Colonic mucosa (tissue), 4 donors: ENCODE measurements around the gene EIF2AK2. TPM values are rescaled to one million over a fixed set of nuclear protein-coding genes. Genes with fewer than 3 reads are reported as not detected.

Experiments used
- DNase-seq: peaks from one replicate; pipeline ENCODE4 v3.0.0-alpha.2; 2020
- H3K27ac ChIP-seq: fragments of 200-600 bp; one replicate; pipeline ENCODE4 v1.8.0; 2021
- H3K27me3 ChIP-seq: fragments of 200-600 bp; one replicate; pipeline ENCODE4 v1.8.0; 2021
- H3K36me3 ChIP-seq: fragments of 200-600 bp; one replicate; pipeline ENCODE4 v1.8.0; 2021
- H3K4me1 ChIP-seq: fragments of 200-600 bp; one replicate; pipeline ENCODE4 v1.8.0; 2021; ENCODE audit warnings: mild to moderate bottlenecking
- H3K4me3 ChIP-seq: fragments of 200-600 bp; one replicate; pipeline ENCODE4 v1.8.0; 2021
- H3K9ac ChIP-seq, 2 donors: one replicate each; pipeline ENCODE4 v1.7.0; 2013; ENCODE audit warnings: control low read depth in 2 of 2, low read depth in 2 of 2, low read length in 2 of 2
- H3K9me3 ChIP-seq: fragments of 200-600 bp; one replicate; pipeline ENCODE4 v1.8.0; 2021
- CTCF ChIP-seq: fragments of 200-600 bp; IDR thresholded peaks from one replicate; pipeline ENCODE4 v1.8.0; 2022; ENCODE audit warnings: antibody characterized with exemption, mild to moderate bottlenecking
- intact Hi-C: fragments of 100-400 bp; cut with DNase I; formaldehyde crosslinking; loops from one replicate; pipeline ENCODE4 v1.14.1; 2022
- total RNA-seq, 2 donors: library from RNA; stranded (reverse); fragmentation: NEBNext Ultra II Directional in 1 of 2; extraction: Animal tissue kit (Norgen Biotek cat#: 25700) in 1 of 2; gene quantifications; one replicate each; pipeline ENCODE4 v1.2.1, GENCODE V29; 2021
- donor health status: healthy.
- donor health status: DM: no; HTN: no; CAD: no.
- donor health status: DM: no; HTN: no; CAD: no.

EIF2AK2 gene
- total RNA-seq, 2 donors from 2014 or later = 35.4 to 37.3 TPM

GRCh38 chr2:37180640-37181039 is 23.9 kb upstream of the EIF2AK2 start:
- TF ChIP-seq CTCF = no peak
- H3K27ac ChIP-seq = no peak overlapping the region
- H3K9me3 ChIP-seq = no peaks in the 10 kb centered on the region
- intact Hi-C loops = no loop called here
- no peak for DNase-seq
- no peaks in the 10 kb centered on the region for H3K36me3 ChIP-seq
- no peak overlapping the region for H3K4me3 ChIP-seq
- H3K27me3 ChIP-seq = no peaks in the 10 kb centered on the region
- H3K9ac ChIP-seq = no peak overlapping the region
- no peaks in the 10 kb centered on the region for H3K4me1 ChIP-seq

- no peak for TF ChIP-seq CTCF
- Histone ChIP-seq H3K27me3 (no peaks in the 10 kb centered on the region), H3K36me3 (no peaks in the 10 kb centered on the region), H3K9me3 (no peaks in the 10 kb centered on the region), H3K27ac (no peak overlapping the region), H3K4me1 (no peaks in the 10 kb centered on the region), H3K9ac (no peak overlapping the region), H3K4me3 (no peak overlapping the region)
- intact Hi-C loops = no loop called here
- no peak for DNase-seq
Observed at GRCh38 chr2:37180006-37180639, 23.3 kb upstream of the EIF2AK2 start.

GRCh38 chr2:37173741-37174140 is 17.0 kb upstream of the EIF2AK2 start:
- no peak overlapping the region for H3K27ac ChIP-seq
- no peak for TF ChIP-seq CTCF
- DNase-seq = no peak
- intact Hi-C loops = no loop called here
- H3K36me3 ChIP-seq = no peaks in the 10 kb centered on the region
- H3K4me3 ChIP-seq = no peak overlapping the region
- H3K4me1 ChIP-seq = no peaks in the 10 kb centered on the region
- no peak overlapping the region for H3K9ac ChIP-seq
- no peaks in the 10 kb centered on the region for H3K9me3 ChIP-seq
- H3K27me3 ChIP-seq = no peaks in the 10 kb centered on the region

- no peaks in the 10 kb centered on the region for H3K27me3 ChIP-seq
- H3K9ac ChIP-seq = no peak overlapping the region
- no peak for DNase-seq
- TF ChIP-seq CTCF = no peak
- H3K27ac ChIP-seq = no peak overlapping the region
- intact Hi-C loops = no loop called here
- H3K4me1 ChIP-seq = no peaks in the 10 kb centered on the region
- H3K36me3 ChIP-seq = no peaks in the 10 kb centered on the region
- H3K9me3 ChIP-seq = no peaks in the 10 kb centered on the region
- no peak overlapping the region for H3K4me3 ChIP-seq
Observed at GRCh38 chr2:37171624-37171950, 14.8 kb upstream of the EIF2AK2 start.

GRCh38 chr2:37168217-37168981 is 11.6 kb upstream of the EIF2AK2 start:
- H3K9ac ChIP-seq = no peak overlapping the region
- TF ChIP-seq CTCF = peak; percentile 71
- no peaks in the 10 kb centered on the region for H3K9me3 ChIP-seq
- no peaks in the 10 kb centered on the region for H3K27me3 ChIP-seq
- H3K36me3 ChIP-seq = no peaks in the 10 kb centered on the region
- H3K27ac ChIP-seq = peak overlapping the region; percentile 37
- DNase-seq = peak; percentile 21
- intact Hi-C loops = no loop called here
- H3K4me1 ChIP-seq = no peaks in the 10 kb centered on the region
- no peak overlapping the region for H3K4me3 ChIP-seq
